GM23338 (cell line): Measurements from ENCODE around the gene PRMT7. TPM values are rescaled to one million over a fixed set of nuclear protein-coding genes. Genes with fewer than 3 reads are reported as not detected.

Experiments
- ATAC-seq: fragments of 200-7000 bp; cut with Tn5 transposase; 3 replicates; pipeline ENCODE4 v1.9.1; 2020
- DNase-seq: peaks from one replicate; pipeline ENCODE4 v3.0.0-alpha.2; 2015; ENCODE audit warnings: low spot score
- H2AFZ ChIP-seq: fragments of 200-600 bp; sonication (generic); 2 replicates; pipeline ENCODE4 v1.8.0; 2016; ENCODE audit warnings: antibody characterized with exemption, mild to moderate bottlenecking, moderate library complexity
- H3F3A ChIP-seq: fragments of 200-600 bp; sonication (generic); replicated peaks from 2 replicates; pipeline ENCODE4 v1.8.0; 2017; ENCODE audit warnings: antibody characterized with exemption, mixed run types, low read depth
- H3K27ac ChIP-seq: fragments of 200-600 bp; sonication (generic); 2 replicates; pipeline ENCODE4 v1.6.1; 2016; ENCODE audit warnings: low read depth
- H3K27me3 ChIP-seq: fragments of 200-600 bp; sonication (generic); 2 replicates; pipeline ENCODE4 v1.8.0; 2016; ENCODE audit warnings: mild to moderate bottlenecking, mixed run types, moderate library complexity; ENCODE audit not compliant: insufficient read depth
- H3K36me3 ChIP-seq: fragments of 200-600 bp; sonication (generic); 2 replicates; pipeline ENCODE4 v1.8.0; 2016; ENCODE audit warnings: mild to moderate bottlenecking; ENCODE audit not compliant: insufficient read depth
- H3K4me1 ChIP-seq: fragments of 200-600 bp; sonication (generic); 2 replicates; pipeline ENCODE4 v1.8.0; 2016; ENCODE audit warnings: mild to moderate bottlenecking, moderate library complexity; ENCODE audit not compliant: insufficient read depth
- H3K4me2 ChIP-seq: fragments of 200-600 bp; sonication (generic); 2 replicates; pipeline ENCODE4 v1.7.1; 2017; ENCODE audit warnings: mixed run types
- H3K4me3 ChIP-seq: fragments of 200-600 bp; sonication (generic); 2 replicates; pipeline ENCODE4 v1.6.1; 2016; ENCODE audit warnings: mixed run types
- H3K79me2 ChIP-seq: fragments of 200-600 bp; sonication (generic); replicated peaks from 2 replicates; pipeline ENCODE4 v1.8.0; 2017; ENCODE audit warnings: mild to moderate bottlenecking; ENCODE audit not compliant: insufficient read depth
- H3K9me2 ChIP-seq: fragments of 200-600 bp; sonication (generic); 2 replicates; pipeline ENCODE4 v1.8.0; 2017; ENCODE audit not compliant: insufficient read depth
- H4K20me1 ChIP-seq: fragments of 200-600 bp; sonication (generic); replicated peaks from 2 replicates; pipeline ENCODE4 v1.8.0; 2017; ENCODE audit warnings: mild to moderate bottlenecking; ENCODE audit not compliant: insufficient read depth
- H3K27ac Mint-ChIP-seq: 2 replicates; pipeline ENCODE4 v1.8.0; 2020; ENCODE audit warnings: inconsistent platforms, mild to moderate bottlenecking, moderate library complexity, mixed read lengths
- H3K27me3 Mint-ChIP-seq: 3 replicates; pipeline ENCODE4 v1.8.0; 2022; ENCODE audit warnings: low read depth, mild to moderate bottlenecking, moderate library complexity, mixed read lengths, inconsistent platforms; ENCODE audit not compliant: insufficient read depth, poor library complexity
- H3K36me3 Mint-ChIP-seq: 3 replicates; pipeline ENCODE4 v1.8.0; 2021; ENCODE audit warnings: low read depth, mild to moderate bottlenecking, inconsistent platforms, moderate library complexity, mixed read lengths
- H3K4me1 Mint-ChIP-seq: 3 replicates; pipeline ENCODE4 v1.8.0; 2020; ENCODE audit warnings: mild to moderate bottlenecking, inconsistent platforms, mixed read lengths
- H3K4me3 Mint-ChIP-seq: 3 replicates; pipeline ENCODE4 v1.8.0; 2021; ENCODE audit warnings: moderate library complexity, mild to moderate bottlenecking, inconsistent platforms, mixed read lengths
- H3K9me3 Mint-ChIP-seq: 3 replicates; pipeline ENCODE4 v1.8.0; 2020; ENCODE audit warnings: moderate library complexity, mild to moderate bottlenecking, inconsistent platforms, mixed read lengths
- EZH2 ChIP-seq: fragments of 200-600 bp; sonication (generic); IDR thresholded peaks from one replicate; pipeline ENCODE4 v1.8.0; 2017; ENCODE audit warnings: antibody characterized with exemption, mild to moderate bottlenecking, low read depth; ENCODE audit not compliant: unreplicated experiment
- JUNB ChIP-seq: IDR thresholded peaks from one replicate; pipeline ENCODE4 v1.6.1; 2016; ENCODE audit warnings: antibody characterized with exemption; ENCODE audit not compliant: unreplicated experiment
- NANOG ChIP-seq: IDR thresholded peaks from 2 replicates; pipeline ENCODE4 v1.6.1; 2016; ENCODE audit warnings: antibody characterized with exemption, borderline replicate concordance
- POLR2AphosphoS5 ChIP-seq: IDR thresholded peaks from 2 replicates; pipeline ENCODE4 v1.6.1; 2016; ENCODE audit warnings: antibody characterized with exemption, low read depth
- STAT1 ChIP-seq: IDR thresholded peaks from one replicate; pipeline ENCODE4 v1.6.1; 2016; ENCODE audit warnings: antibody characterized with exemption; ENCODE audit not compliant: unreplicated experiment
- ZNF114 ChIP-seq: fragments of 250-450 bp; sonication (Bioruptor Pico); IDR thresholded peaks from 2 replicates; pipeline ENCODE4 v1.5.0; 2020; ENCODE audit warnings: mild to moderate bottlenecking, moderate library complexity
- polyA plus RNA-seq: library from polyadenylated mRNA; unstranded; fragments of >200 nt; fragmentation: Nextera tagmentation; extraction: Ambion mirVana; gene quantifications from 2 replicates; pipeline ENCODE4 v1.2.1, GENCODE V29; 2016
- total RNA-seq: library from RNA; depleted of rRNA; stranded (reverse); fragments of >200 nt; shearing (Covaris generic); gene quantifications from 2 replicates; pipeline ENCODE4 v1.2.3, GENCODE V29; 2014
- TF ChIP-seq, protein P1 (sequence below): IDR thresholded peaks from 2 replicates; pipeline ENCODE4 v1.6.1; 2016; ENCODE audit warnings: antibody characterized with exemption
- TF ChIP-seq, protein P2 (sequence below): IDR thresholded peaks from one replicate; pipeline ENCODE4 v1.6.1; 2018; ENCODE audit warnings: antibody characterized with exemption; ENCODE audit not compliant: unreplicated experiment
- TF ChIP-seq, protein P3 (sequence below), 2 experiments: fragments of 200-600 bp in 1 of 2; sonication (generic) in 1 of 2; conservative IDR thresholded peaks; 2 replicates each; pipeline versions ENCODE4 v1.5.1 to v1.6.1; 2016 to 2017; ENCODE audit warnings: antibody characterized with exemption in 2 of 2, low read depth in 2 of 2, mild to moderate bottlenecking in 2 of 2, moderate library complexity in 1 of 2

The PRMT7 gene
- total and polyA plus RNA-seq, 2 experiments from 2014 or later: 20.2 to 65.3 TPM

- H3F3A ChIP-seq: no peaks in the 10 kb centered on the region
- Mint-ChIP-seq H3K36me3 (peaks cover 28% of the 10 kb centered on the region), H3K27me3 (peaks cover 10% of the 10 kb centered on the region), H3K27ac (no peak overlapping the region), H3K4me3 (no peak overlapping the region), H3K4me1 (no peaks in the 10 kb centered on the region), H3K9me3 (no peaks in the 10 kb centered on the region)
- H3K4me3 ChIP-seq: no peak overlapping the region
- DNase-seq (no peak), ATAC-seq (no peak)
- H3K36me3 ChIP-seq: peaks cover 7% of the 10 kb centered on the region; the same call in 1 of the 2 replicates
- TF ChIP-seq, protein P1, sequence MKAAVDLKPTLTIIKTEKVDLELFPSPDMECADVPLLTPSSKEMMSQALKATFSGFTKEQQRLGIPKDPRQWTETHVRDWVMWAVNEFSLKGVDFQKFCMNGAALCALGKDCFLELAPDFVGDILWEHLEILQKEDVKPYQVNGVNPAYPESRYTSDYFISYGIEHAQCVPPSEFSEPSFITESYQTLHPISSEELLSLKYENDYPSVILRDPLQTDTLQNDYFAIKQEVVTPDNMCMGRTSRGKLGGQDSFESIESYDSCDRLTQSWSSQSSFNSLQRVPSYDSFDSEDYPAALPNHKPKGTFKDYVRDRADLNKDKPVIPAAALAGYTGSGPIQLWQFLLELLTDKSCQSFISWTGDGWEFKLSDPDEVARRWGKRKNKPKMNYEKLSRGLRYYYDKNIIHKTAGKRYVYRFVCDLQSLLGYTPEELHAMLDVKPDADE: no peak
- TF ChIP-seq EZH2 (no peak), POLR2AphosphoS5 (no peak), NANOG (no peak)
- no peak overlapping the region for H3K27ac ChIP-seq
- H3K27me3 ChIP-seq: no peaks in the 10 kb centered on the region
- H2AFZ ChIP-seq: no peak overlapping the region
- no peaks in the 10 kb centered on the region for H3K4me1 ChIP-seq
- no peak overlapping the region for H3K4me2 ChIP-seq
- no peaks in the 10 kb centered on the region for H3K79me2 ChIP-seq
- no peaks in the 10 kb centered on the region for H3K9me2 ChIP-seq
- no peaks in the 10 kb centered on the region; the same call in 1 of the 2 replicates for H4K20me1 ChIP-seq
These were observed 42.5 kb downstream of the PRMT7 start for GRCh38 chr16:68353366-68353765.

DNA sequence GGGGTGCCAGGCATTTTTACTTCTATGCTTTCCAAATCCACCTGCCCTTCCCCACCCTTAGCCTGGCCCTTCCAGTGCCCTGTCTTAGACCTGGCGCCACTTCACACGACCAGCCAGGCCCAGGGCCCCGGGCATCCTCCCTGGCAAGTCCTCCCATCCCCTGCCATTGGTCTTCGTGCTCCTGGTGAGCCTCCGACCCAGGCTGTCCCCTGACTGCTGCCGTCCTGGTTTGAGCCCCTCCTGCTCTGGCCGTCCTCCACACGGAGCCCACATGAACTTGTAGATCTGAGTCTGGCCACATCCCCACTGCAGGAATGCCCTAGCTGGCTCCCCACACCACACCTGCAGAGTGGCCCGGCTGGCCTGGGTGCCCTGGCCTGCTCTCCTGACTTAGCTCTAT is 44.0 kb downstream of the PRMT7 start:
- ATAC-seq (no peak), DNase-seq (no peak)
- H3K27me3 Mint-ChIP-seq: peaks cover 7% of the 10 kb centered on the region
- H3K79me2 ChIP-seq: no peaks in the 10 kb centered on the region
- H2AFZ ChIP-seq: no peak overlapping the region
- no peaks in the 10 kb centered on the region for H3K9me3 Mint-ChIP-seq
- H3K36me3 Mint-ChIP-seq: peaks cover 17% of the 10 kb centered on the region
- no peak overlapping the region for H3K27ac ChIP-seq
- no peak overlapping the region for H3K4me2 ChIP-seq
- no peak overlapping the region for H3K27ac Mint-ChIP-seq
- H3K9me2 ChIP-seq: no peaks in the 10 kb centered on the region
- peaks cover 7% of the 10 kb centered on the region; the same call in 1 of the 2 replicates for H3K36me3 ChIP-seq
- H3K4me1 Mint-ChIP-seq: no peaks in the 10 kb centered on the region
- no peaks in the 10 kb centered on the region; the same call in 1 of the 2 replicates for H4K20me1 ChIP-seq
- H3K4me3 Mint-ChIP-seq: no peak overlapping the region
- no peak overlapping the region for H3K4me3 ChIP-seq
- no peaks in the 10 kb centered on the region for H3K27me3 ChIP-seq
- H3F3A ChIP-seq: no peaks in the 10 kb centered on the region
- no peaks in the 10 kb centered on the region for H3K4me1 ChIP-seq
- TF ChIP-seq ZNF114 (CRISPR knock-in tag) (no peak), STAT1 (no peak), POLR2AphosphoS5 (no peak), EZH2 (no peak), JUNB (no peak)
- TF ChIP-seq, protein P2, sequence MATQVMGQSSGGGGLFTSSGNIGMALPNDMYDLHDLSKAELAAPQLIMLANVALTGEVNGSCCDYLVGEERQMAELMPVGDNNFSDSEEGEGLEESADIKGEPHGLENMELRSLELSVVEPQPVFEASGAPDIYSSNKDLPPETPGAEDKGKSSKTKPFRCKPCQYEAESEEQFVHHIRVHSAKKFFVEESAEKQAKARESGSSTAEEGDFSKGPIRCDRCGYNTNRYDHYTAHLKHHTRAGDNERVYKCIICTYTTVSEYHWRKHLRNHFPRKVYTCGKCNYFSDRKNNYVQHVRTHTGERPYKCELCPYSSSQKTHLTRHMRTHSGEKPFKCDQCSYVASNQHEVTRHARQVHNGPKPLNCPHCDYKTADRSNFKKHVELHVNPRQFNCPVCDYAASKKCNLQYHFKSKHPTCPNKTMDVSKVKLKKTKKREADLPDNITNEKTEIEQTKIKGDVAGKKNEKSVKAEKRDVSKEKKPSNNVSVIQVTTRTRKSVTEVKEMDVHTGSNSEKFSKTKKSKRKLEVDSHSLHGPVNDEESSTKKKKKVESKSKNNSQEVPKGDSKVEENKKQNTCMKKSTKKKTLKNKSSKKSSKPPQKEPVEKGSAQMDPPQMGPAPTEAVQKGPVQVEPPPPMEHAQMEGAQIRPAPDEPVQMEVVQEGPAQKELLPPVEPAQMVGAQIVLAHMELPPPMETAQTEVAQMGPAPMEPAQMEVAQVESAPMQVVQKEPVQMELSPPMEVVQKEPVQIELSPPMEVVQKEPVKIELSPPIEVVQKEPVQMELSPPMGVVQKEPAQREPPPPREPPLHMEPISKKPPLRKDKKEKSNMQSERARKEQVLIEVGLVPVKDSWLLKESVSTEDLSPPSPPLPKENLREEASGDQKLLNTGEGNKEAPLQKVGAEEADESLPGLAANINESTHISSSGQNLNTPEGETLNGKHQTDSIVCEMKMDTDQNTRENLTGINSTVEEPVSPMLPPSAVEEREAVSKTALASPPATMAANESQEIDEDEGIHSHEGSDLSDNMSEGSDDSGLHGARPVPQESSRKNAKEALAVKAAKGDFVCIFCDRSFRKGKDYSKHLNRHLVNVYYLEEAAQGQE: no peak
- TF ChIP-seq, protein P3, sequence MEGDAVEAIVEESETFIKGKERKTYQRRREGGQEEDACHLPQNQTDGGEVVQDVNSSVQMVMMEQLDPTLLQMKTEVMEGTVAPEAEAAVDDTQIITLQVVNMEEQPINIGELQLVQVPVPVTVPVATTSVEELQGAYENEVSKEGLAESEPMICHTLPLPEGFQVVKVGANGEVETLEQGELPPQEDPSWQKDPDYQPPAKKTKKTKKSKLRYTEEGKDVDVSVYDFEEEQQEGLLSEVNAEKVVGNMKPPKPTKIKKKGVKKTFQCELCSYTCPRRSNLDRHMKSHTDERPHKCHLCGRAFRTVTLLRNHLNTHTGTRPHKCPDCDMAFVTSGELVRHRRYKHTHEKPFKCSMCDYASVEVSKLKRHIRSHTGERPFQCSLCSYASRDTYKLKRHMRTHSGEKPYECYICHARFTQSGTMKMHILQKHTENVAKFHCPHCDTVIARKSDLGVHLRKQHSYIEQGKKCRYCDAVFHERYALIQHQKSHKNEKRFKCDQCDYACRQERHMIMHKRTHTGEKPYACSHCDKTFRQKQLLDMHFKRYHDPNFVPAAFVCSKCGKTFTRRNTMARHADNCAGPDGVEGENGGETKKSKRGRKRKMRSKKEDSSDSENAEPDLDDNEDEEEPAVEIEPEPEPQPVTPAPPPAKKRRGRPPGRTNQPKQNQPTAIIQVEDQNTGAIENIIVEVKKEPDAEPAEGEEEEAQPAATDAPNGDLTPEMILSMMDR (conservative IDR thresholded peaks at IDR 0.05; ENCODE audit: low read depth in 2 of 2): no peak
